WTC11 (cell line): ENCODE results near the gene LIMA1.

Source experiments
- CTCF ChIP-seq: fragments of 200-600 bp; IDR thresholded peaks from 2 replicates; pipeline ENCODE4 v1.8.0; 2022; ENCODE audit warnings: antibody characterized with exemption
- NR1H2 ChIP-seq: sonication (generic); formaldehyde crosslinking; IDR thresholded peaks from 2 replicates; pipeline ENCODE4 v1.9.0; 2021; ENCODE audit warnings: mild to moderate bottlenecking, moderate library complexity, missing genetic modification reagents
- SP1 ChIP-seq: sonication (generic); formaldehyde crosslinking; conservative IDR thresholded peaks from 2 replicates; pipeline ENCODE4 v1.8.1; 2022; ENCODE audit warnings: missing genetic modification reagents
- TEAD4 ChIP-seq: sonication (generic); formaldehyde crosslinking; IDR thresholded peaks from 2 replicates; pipeline ENCODE4 v1.8.0; 2022; ENCODE audit warnings: mild to moderate bottlenecking, missing genetic modification reagents
- ZNF423 ChIP-seq: fragments of 250-450 bp; sonication (Bioruptor Pico); IDR thresholded peaks from 2 replicates; pipeline ENCODE4 v2.1.2; 2022; ENCODE audit warnings: mild to moderate bottlenecking, moderate library complexity
- TF ChIP-seq, protein P1 (sequence below): sonication (generic); formaldehyde crosslinking; IDR thresholded peaks from 2 replicates; pipeline ENCODE4 v1.8.1; 2022; ENCODE audit warnings: low read depth, missing genetic modification reagents, borderline replicate concordance
- TF ChIP-seq, protein P2 (sequence below): sonication (generic); formaldehyde crosslinking; IDR thresholded peaks from 2 replicates; pipeline ENCODE4 v1.8.0; 2022; ENCODE audit warnings: mild to moderate bottlenecking, missing genetic modification reagents

DNA sequence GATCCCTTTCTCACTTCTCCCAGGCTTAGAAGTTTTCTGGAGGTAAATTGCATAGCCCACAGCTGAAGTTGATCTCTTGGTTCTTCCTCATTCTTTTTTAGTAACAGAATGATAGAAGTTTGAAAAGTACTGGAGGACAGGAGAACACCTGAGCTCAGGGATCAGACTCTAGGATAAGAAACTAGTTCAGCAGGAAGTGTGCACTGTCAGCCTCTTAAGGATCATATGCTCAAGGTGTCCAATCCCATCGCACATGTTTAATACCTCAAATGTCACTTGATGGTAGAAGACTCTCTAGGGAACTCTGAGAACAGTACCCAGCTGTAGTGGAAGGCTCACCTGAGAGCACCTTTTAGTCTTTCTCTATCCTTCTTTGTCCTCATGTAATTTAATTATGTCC is 14.7 kb upstream of the LIMA1 start:
- TF ChIP-seq SP1, result no peak
- no peak for TF ChIP-seq TEAD4
- no peak for TF ChIP-seq CTCF
- TF ChIP-seq, protein P1, sequence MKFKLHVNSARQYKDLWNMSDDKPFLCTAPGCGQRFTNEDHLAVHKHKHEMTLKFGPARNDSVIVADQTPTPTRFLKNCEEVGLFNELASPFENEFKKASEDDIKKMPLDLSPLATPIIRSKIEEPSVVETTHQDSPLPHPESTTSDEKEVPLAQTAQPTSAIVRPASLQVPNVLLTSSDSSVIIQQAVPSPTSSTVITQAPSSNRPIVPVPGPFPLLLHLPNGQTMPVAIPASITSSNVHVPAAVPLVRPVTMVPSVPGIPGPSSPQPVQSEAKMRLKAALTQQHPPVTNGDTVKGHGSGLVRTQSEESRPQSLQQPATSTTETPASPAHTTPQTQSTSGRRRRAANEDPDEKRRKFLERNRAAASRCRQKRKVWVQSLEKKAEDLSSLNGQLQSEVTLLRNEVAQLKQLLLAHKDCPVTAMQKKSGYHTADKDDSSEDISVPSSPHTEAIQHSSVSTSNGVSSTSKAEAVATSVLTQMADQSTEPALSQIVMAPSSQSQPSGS (CRISPR knock-in tag), result no peak
- TF ChIP-seq ZNF423 (CRISPR knock-in tag), result no peak
- no peak for TF ChIP-seq NR1H2 (CRISPR knock-in tag)
- TF ChIP-seq, protein P2, sequence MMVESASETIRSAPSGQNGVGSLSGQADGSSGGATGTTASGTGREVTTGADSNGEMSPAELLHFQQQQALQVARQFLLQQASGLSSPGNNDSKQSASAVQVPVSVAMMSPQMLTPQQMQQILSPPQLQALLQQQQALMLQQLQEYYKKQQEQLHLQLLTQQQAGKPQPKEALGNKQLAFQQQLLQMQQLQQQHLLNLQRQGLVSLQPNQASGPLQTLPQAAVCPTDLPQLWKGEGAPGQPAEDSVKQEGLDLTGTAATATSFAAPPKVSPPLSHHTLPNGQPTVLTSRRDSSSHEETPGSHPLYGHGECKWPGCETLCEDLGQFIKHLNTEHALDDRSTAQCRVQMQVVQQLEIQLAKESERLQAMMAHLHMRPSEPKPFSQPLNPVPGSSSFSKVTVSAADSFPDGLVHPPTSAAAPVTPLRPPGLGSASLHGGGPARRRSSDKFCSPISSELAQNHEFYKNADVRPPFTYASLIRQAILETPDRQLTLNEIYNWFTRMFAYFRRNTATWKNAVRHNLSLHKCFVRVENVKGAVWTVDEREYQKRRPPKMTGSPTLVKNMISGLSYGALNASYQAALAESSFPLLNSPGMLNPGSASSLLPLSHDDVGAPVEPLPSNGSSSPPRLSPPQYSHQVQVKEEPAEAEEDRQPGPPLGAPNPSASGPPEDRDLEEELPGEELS (CRISPR knock-in tag), result no peak
